ENCODE measurements around the gene SLC7A10. TPM values are rescaled to one million over a fixed set of nuclear protein-coding genes. Genes with fewer than 3 reads are reported as not detected.

The SLC7A10 gene
- total RNA-seq, 4 donors from 2014 or later = not detected

Other genes with a start within 250 kb of the SLC7A10 start
- 1 to 10 TPM; 1.1 to 1.6 (median 1.6) TPM for gene RHPN2, start 161.0 kb downstream of the SLC7A10 start, total RNA-seq
- 1 to 10 TPM; 3.6 to 9.3 (median 6.2) TPM for gene GPATCH1, start 144.7 kb downstream of the SLC7A10 start, total RNA-seq
- gene WDR88, start 93.7 kb downstream of the SLC7A10 start, total RNA-seq = not detected
- 10 to 100 TPM in 2 of 4 donors, 1 to 10 TPM in 2; 5.5 to 17.2 (median 8.9) TPM for gene LRP3, start 31.5 kb downstream of the SLC7A10 start, total RNA-seq
- gene CEBPA, start 76.7 kb upstream of the SLC7A10 start, total RNA-seq = 10 to 100 TPM; 27.1 to 33.5 (median 31.5) TPM
- 10 to 100 TPM; 18.5 to 31.6 (median 26.8) TPM for gene CEBPG, start 147.9 kb upstream of the SLC7A10 start, total RNA-seq

Measured in esophagus squamous epithelium (tissue), 4 donors.